ENCODE data around the gene SERPINC1. TPM values are rescaled to one million over a fixed set of nuclear protein-coding genes. Genes with fewer than 3 reads are reported as not detected.

Gene SERPINC1
- total and polyA plus RNA-seq, 9 of the 15 experiments (the other 6 are each of a cell fraction or from before 2014, with no cell fraction given), result 0.07 to 1.2 (median 0.50) TPM

- TF ChIP-seq FOXO4 (CRISPR knock-in tag; IDR thresholded peaks at IDR 0.05) (no peak), KDM4B (IDR thresholded peaks at IDR 0.05; ENCODE audit: borderline replicate concordance in 2 of 2, low read depth in 1 of 2) (peak in 1 of 2 experiments; percentile 98; a peak in 2 of 4 replicates), ETV5 (CRISPR knock-in tag; IDR thresholded peaks at IDR 0.05; ENCODE audit: low read depth) (peak; percentile 94), TCF7L2 (IDR thresholded peaks at IDR 0.05; ENCODE audit: low read depth, low read length) (no peak), ZNF79 (CRISPR knock-in tag; IDR thresholded peaks at IDR 0.05; ENCODE audit: low read depth) (no peak), ZNF3 (CRISPR knock-in tag; IDR thresholded peaks at IDR 0.05) (no peak), PHB2 (IDR thresholded peaks at IDR 0.05; ENCODE audit: low read depth) (no peak), NONO (IDR thresholded peaks at IDR 0.05; ENCODE audit: low read depth in 2 of 2, low read length in 1 of 2) (peak in 1 of 2 experiments; percentile 80; a peak in 1 of 4 replicates), ZNF395 (CRISPR knock-in tag; IDR thresholded peaks at IDR 0.05) (no peak), CHD7 (IDR thresholded peaks at IDR 0.05; ENCODE audit: low read depth, low read length) (no peak), ZNF232 (CRISPR knock-in tag; IDR thresholded peaks at IDR 0.05) (0 out of 2 replicates have a peak, but pooled peaks have one; percentile 41)
Measured at GRCh38 chr1:173868266-173869020, 48.7 kb downstream of the SERPINC1 start, which contains the start of gene ZBTB37 (continued).

Data from K562 (cell line).